HG02610 (cell line): ENCODE results near the gene PTPN14.

Experiments used
- ATAC-seq: cut with Tn5 transposase; IDR thresholded peaks from one replicate; pipeline ENCODE4 v1.9.1; 2021; ENCODE audit warnings: mild to moderate bottlenecking, moderate library complexity; ENCODE audit not compliant: unreplicated experiment

Gene PTPN14

DNA sequence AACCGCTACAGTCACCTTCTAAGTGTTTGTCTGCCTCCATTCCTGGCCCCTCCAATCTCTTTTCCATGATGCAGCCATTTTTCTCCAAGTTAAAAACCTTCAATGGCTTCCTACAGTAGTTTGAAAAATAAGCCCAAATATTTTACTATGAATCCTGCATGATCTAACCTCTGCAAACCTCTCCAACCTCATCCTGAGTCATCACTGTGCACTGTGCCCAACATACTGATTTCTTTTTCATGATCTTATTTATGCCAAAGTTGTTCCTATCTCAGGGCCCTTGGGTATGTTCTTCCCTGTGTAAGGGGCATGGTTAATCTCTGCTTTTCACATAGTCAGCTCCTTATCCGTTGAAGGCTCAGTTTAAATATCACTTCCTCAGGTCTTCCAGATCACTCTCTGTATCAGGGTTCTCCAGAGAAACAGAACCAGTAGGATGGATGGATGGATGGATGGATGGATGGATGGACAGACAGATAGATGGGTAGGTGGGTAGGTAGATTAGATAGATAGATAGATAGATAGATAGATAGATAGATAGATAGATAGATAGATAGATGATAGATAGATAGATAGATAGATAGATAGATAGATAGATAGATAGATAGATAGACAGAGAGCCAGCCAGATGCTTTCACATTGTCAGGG lies 18.1 kb upstream of the PTPN14 start:
- ATAC-seq, result no peak

DNA sequence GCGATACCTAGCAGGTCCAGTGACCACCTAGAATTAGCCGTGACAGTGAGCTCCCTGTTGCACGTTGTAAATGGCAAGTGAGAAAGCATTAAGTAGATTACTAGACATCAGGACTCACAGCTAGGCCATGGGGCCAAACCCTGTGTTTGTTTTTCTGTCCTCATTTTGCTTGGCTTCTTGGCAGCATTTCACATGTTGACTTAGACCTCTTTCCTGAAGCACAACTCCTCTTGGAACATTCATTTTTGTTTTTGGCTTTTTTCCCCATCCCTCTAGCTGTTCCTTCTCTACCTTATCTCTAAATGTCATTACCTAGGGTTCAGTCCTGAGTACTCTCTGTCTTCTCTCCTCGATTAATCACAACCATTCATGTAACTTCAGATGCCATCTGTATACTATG lies 16.9 kb upstream of the PTPN14 start:
- ATAC-seq, result no peak

DNA sequence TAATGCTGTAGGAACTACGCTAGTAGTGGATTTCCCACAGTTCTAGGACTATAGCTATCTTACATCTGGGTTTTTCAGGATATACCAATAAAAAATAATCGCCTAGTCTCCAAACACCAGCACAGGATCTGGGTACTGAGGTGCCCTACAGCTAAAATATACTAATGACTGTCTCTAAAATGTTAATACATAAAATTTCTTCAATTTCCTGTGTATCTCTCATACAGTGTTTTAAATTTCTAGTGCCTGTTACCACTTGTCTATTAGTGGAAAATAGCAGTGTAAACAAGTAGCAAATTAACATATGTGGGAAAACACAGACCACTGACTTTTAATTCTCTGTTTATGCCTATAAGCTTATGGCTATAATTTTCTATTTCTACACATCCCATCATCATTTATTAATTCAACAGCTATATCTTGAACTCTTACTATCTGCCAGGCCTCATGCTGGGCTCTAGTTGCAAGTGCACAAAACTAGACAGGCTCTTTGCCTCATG lies 16.1 kb upstream of the PTPN14 start:
- no peak for ATAC-seq

DNA sequence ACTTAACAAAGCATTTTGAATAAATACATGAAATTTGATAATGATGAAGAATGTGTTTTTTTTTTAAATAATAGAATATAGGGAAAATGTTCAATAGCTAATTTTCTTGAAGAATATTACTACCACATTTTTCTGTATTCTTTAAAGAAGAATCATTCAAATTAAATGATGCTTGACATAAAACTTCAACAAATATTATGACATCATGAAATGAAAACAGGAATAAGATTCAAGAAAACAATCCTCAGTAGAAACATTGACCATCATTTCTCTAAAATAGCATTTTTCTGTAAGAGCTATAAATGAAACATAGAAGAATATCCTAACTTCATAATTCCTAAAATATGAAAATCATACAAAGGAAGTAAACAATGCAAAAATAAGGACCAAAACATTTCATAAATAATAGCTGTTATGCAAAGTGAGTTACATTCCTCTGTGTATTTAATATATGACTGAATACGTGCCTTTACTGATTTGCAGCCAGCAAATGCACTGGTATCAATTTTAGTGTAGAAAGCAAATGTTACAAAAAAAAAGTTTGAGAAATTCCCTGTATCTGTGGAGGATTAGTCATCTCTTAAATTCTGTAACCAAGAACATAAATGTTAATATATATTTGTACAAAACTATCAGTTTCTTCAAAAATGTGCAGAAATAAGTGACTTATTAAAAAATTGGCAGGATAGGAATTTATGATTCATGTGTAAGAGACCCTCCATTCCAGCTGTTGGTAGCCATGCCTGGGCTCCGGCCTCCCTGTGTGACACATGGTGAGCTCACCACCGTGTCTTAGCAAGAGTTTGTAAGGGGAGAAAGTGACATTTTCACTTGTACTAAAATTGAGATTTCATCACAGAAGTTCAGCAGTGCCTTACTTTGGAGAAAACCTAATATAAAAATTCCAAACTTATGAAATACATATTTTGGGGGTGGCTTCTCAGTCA lies 15.0 kb upstream of the PTPN14 start:
- ATAC-seq, result peak; percentile 68

DNA sequence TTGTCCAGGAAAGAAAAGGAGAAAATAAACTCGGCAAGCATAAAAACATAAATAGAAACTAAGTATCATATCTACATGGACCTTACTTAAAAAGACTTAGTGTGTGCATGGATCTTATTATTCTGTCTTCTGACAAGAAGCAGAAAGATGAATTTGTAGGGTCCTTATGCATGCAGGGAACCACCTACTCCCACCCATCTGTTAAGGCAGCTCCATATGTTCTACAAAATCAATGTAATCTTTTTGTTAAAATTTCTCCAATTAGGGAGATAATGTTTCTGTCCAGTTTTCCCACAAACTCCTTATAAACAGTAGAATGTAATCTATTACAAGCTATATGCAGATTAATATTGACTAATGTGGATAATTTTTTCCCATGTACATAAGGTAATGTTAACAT lies 13.9 kb upstream of the PTPN14 start:
- no peak for ATAC-seq

DNA sequence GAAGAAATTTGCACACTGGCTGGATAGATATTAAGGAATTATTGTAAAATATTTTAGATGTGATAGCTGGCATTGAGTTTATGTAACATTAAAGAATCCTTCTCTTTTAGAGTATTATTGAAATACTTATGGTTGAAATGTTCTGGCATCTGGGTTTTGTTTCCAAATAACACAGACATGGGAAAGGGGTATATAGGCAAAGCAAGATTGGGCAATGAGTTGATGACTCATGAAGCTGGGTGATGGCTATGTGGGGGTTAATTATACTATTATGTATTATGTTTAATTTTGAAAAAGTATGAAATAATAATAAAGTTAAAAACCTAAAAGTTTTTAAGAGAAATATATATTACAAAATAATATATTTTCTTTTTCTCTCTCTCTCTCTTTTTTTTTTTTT lies 12.5 kb upstream of the PTPN14 start:
- ATAC-seq, result no peak

DNA sequence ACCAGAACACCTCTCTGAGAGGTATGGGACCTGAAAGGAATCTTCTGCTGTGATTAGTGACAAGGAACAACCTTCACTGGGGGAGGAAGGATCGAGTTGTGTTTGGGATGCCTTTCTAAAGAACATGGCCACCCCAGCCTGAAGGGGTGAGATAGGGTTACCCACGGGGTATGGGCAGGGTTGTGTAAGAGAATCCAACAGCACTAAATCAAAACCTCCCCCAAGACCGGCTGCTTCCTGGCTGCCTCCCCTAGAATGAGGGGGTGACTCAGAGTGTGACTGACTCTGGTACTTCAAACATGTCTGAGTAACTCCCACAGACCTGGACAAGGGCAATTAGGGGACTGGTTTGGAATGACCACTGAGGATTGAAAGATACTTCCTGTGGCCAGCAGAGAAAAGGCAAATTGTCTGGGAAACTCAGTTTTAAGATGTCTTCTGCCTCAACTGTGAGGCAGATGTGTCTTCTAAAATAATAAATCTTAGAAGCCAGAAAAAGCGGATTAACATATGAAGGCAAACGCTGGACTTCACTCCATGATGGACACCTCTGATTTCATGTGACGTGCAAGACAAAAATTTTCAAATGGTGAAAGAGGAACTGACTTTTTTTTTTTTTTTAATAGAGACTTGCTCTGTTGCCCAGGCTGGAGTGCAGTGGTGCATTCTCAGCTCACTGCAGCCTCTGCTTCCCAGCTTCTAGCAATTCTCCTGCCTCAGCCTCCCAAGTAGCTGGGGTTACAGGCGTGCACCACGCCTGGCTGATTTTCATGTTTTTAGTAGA lies 6.7 kb upstream of the PTPN14 start:
- no peak for ATAC-seq

DNA sequence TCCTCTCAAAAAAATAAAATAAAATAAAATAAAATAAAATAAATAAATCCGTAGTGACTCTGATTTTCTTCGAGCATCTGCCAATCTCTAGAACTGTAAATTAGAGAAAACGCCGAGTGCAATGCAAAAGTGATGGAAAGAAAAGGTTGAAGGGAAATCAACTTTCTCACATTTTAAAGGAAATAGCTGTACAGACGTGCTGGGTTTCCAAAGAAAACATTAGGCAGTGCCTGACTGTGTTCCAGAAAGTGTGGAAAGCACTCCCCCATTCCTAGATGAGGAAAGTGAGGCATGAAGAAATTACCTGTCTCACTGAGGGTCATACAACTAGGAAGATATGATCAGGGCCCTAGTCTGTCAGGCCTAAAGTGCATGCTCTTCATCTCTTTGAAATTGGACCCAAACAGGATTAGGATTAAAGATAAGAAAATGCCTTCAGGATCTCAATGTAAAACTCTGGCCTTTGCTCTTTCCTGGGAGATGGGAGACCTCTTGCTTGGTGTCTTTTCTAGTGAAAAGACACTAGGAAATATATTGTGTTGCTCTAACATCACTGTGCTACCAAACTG lies 1.8 kb upstream of the PTPN14 start:
- no peak for ATAC-seq

DNA sequence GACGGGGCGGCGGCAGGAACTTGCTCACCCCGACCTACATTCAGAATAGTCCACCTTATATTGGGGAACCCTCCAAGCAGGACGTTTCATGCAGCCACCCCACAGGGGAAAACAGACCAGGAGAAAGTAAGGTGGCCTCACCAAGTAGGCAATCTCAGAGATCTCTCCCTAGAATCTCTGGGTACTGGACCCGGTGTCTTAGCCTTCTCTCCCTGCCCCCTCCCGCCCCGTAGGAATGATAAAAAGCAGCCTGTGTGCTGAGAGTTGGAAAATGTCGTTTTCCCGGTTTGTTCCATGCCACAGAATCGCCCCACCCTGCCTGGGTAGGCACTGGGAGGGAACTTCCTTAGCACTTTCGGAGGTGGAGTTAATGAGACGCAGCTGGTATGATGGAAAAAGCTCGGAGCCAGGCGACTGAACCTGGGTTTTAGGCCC lies 789 bp upstream of the PTPN14 start:
- ATAC-seq, result no peak

DNA sequence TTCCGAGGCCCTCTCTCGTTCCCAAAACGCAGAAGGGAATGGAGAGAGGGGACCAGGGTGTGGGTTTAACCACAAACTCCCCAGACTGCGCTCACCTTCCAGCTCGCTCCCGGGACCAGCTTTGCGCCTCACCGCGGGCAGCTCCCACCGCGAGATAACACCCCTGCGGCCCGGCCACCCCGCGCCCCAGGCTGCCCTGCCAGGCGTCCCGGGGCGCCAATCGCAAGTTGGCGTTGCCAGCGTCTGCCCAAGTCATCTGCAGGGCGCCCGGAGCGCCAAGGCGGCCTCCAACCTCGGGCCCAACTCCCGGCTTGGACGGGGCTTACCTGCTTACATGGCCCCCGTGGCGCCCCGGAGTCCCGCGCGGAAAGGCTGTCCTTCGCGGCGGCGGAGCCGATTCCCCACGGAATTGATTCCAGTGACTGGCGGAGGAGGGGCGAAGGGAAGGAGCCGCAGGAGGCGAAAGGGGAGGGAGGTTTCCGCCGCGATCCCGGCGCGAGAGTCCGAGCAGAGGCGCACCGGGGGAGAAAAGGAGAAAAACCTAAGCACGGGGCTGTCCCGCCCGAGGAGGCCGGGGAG lies 456 bp downstream of the PTPN14 start:
- ATAC-seq, result peak; percentile 38

DNA sequence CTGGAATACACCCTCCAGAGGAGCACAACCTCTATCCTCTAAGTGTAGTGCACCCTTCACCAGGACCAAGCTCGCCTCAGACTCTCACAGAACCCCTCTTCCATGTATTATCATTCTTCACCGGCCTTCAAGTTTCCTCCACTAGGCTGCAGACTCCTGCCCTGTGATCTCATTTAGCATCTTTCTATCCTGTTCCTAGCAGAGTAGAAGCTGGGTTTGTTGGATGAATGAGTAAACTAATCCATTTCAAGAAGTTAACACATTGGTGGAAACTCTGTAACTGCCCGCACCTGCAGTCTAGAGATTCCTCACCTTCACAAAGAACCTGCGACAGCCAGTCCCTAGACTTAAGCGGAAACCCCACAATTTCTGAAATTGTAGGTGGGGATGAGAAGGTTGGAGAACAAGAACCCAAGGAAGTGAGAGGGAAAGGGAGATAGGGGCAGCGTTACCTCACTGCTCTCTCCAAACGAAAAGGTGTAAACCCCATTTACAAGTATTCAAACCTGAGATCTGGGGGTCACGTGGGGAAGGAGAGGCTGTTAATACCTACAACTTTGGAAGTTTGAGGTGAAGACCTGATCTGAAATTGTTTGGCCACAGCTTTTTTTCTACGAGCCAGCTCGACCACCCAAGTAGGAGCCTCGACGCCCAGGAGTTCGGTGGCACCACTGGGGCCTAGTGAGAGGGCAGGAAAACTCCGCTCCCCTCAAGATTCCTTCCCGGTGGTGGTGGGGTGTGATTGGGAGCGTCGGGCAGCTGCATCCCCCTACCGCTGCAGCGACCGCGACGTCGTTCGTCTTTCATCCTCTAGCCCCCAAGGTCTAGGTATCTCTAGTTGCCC lies 1.2 kb downstream of the PTPN14 start:
- ATAC-seq, result no peak

DNA sequence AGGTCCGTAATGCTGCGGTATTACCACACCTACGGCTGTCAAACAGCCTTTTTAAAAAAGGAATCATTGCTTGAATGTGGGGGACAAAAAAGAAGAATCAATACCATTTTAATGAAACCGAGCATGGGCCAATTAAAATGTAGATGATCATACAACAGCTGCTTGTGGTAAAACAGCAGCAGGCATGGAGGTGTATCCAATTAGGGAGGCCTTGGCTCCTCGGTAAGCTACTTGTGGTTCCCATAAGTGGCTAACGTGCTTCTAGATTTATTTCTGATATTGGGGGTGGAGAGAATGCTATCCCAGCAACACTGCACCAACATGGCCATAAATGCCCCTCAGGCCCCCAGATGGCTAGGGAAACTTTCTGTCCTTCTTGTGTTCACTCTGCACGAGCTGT lies 1.8 kb downstream of the PTPN14 start:
- ATAC-seq, result no peak

DNA sequence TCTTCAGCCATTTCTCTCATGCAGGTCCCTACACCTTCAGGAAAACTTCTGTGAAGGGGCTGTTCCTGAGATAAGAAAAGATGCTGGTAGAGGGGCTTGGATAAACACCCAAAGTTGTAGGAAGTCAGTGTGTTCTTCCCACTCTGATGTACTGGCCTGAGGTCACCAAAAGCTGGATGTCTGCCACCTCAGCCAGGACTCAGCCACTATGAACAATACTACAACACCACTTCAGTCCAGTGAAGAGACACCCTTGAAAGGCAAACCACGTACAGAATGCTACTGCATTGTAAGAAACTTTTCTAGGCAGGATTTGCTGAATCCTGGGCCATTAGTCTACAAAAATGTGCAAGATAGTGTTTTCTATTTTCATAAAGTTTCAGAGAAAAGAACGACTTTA lies 2.4 kb downstream of the PTPN14 start:
- ATAC-seq, result no peak

DNA sequence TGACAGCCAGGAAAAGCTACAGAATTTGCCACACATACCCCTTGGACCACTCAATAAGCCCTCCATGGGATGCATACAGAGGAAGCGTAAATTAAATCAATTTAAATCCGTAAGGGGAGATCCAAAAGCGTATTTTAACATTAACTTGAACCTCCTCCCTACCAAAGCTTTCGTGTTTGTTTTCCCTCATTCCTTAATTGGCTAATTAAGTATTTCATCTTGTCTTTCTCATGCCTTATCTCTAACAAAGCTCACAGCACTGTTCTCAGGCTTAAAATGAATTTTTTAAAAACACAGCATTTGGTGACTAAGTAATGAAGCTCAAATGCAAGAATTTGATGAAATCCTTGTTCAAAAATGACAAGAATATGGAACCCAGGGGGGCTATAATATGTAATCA lies 3.1 kb downstream of the PTPN14 start:
- ATAC-seq, result no peak

DNA sequence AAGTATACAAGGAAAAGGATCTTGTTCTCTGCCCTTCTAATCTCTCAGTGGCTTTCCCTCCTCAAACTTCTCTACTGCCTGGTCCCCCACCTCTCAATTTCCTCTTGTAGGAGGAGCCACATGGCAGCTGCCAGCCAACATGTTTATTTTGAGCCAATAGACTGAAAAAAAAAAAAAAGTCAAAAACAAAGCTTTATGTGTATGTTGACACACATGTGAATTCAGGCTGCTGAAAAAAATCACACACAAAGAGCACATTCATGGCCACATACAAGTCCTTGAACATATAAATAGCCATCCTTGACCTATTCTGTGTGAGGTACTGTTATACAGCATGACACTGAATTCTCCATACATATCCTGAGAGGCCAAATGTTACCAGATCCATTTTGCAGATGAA lies 3.7 kb downstream of the PTPN14 start:
- ATAC-seq, result no peak

DNA sequence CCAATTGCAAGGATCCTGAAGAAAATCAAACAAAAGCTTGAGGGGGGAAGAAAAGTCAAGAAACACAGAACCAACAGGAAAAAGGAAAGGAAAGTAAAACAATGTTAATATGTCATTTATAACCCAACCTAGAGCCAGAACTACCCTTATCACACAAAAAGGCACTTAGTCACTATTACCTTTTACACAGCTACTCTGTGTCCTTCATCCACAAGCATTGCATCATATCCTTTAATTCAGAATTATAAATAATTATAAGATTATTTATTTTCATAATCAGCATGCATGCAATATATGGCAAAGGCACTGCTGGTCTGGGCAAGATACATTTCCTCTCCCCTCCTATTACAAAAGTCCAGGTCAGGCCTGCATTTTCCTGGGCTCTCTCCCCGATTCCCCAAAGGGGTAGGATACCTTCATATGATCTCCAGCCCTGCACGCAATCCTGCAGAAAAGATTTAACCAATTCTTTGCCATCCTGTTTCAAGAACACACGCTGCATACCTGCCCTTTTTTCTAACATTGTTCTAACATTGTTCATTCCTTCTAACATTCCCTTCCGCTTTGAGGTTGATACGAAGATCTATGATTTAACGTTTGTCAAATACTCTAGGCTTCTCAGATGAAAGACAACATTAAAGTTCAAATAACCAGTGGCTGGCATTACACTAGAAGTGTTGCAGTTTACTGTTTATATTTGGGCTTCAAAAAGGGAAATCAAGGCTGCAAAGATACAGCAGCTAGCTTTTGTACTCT lies 4.3 kb downstream of the PTPN14 start:
- ATAC-seq, result no peak

DNA sequence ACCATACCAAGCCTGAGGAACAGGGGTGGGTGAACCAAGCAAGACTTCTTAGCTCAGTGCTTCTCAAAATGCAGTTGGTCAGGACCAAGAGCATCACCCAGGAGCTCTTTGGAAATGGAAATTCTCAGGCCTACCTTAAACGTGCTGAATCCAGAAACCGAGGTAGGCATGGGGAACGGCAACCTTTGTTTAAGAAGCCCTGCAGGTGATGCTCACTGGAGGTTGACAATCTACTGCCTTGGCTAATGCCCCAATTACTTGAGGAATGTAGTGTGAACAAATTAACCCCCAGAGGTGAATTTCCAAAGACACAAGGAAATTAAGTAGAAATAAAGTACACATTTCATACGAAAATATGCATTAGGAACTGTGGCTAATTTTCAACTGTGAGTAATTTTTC lies 5.3 kb downstream of the PTPN14 start:
- ATAC-seq, result no peak

DNA sequence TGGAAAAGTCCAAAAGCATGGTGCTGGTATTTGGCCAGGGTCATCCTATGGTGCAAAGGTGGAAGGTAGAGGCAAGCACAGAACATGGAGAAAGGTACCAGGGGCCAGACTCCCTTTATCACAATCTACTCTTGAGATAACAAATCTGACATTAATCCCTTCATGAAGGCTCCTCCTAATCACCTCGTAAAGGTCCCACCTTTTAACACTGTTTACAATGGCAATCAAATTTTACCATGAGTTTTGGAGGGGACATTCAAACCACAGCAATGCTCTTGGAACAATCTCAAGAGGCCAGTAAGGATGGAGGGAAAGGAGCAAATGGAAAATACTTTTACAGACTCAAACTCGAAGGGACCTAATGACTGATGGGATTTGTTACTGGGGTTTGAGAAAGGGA lies 6.1 kb downstream of the PTPN14 start:
- ATAC-seq, result no peak

DNA sequence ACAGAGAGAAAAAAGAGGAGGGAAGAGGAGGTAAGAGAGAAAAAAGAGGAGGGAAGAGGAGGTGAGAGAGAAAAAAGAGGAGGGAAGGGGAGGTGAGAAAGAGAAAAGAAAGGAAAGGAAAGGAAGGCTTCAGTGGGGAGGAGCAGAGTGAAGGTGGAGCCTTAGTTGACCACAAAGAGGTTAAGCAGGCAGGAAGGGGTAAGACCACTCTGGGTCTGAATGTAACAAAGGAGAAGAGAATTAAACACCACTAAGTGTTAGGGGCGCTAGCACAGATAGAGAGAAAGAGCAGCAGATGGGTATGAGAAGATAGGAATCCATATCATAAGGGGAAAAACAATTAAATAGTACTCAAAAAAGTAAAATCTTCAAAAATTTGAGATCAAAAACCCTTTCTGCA lies 6.6 kb downstream of the PTPN14 start:
- ATAC-seq, result no peak
